Measurements from ENCODE around the gene FOXO6. TPM values are rescaled to one million over a fixed set of nuclear protein-coding genes. Genes with fewer than 3 reads are reported as not detected.

Gene FOXO6
- total and polyA plus RNA-seq, 12 donors, result 0.30 to 2.6 (median 1.3) TPM

DNA sequence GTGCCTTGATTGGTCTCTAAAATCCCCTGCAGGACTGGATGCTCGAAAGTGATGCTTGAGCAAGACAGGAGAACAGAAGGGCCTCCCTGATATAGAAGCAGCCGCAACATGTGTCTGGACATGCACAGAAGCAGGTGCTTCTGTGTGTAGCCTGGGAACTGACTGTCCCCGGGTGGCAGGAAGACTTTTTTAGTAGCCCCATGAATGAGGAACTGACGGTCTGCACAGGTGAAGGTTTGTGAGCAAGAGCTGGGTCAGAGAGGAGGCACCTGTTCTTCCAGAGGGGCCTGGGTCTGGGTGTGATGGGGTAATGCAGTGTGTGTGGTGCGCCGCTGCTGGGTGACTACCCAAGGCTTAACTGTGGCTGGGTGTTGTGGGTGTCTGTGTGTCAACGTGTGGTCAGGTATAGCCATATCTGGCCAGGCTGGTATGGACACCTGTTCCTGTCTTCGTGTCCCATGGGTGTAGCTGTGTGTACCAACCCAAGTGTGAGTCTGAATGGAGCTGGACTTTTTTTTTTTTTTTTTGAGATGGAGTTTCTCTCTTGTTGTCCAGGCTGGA, 39.1 kb upstream of the FOXO6 start:
- TF ChIP-seq, protein P1, sequence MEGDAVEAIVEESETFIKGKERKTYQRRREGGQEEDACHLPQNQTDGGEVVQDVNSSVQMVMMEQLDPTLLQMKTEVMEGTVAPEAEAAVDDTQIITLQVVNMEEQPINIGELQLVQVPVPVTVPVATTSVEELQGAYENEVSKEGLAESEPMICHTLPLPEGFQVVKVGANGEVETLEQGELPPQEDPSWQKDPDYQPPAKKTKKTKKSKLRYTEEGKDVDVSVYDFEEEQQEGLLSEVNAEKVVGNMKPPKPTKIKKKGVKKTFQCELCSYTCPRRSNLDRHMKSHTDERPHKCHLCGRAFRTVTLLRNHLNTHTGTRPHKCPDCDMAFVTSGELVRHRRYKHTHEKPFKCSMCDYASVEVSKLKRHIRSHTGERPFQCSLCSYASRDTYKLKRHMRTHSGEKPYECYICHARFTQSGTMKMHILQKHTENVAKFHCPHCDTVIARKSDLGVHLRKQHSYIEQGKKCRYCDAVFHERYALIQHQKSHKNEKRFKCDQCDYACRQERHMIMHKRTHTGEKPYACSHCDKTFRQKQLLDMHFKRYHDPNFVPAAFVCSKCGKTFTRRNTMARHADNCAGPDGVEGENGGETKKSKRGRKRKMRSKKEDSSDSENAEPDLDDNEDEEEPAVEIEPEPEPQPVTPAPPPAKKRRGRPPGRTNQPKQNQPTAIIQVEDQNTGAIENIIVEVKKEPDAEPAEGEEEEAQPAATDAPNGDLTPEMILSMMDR (IDR thresholded peaks at IDR 0.05), result no peak
- Histone ChIP-seq H3K4me3 (no peak overlapping the region), H3K27me3 (no peaks in the 10 kb centered on the region), H3K9me3 (no peaks in the 10 kb centered on the region), H3K27ac (no peak overlapping the region), H3K4me1 (peaks cover 2 to 20% (median 12%) of the 10 kb centered on the region in 9 donors), H3K36me3 (no peaks in the 10 kb centered on the region)
- DNase-seq (no peak), ATAC-seq (no peak)
- 92 to 98% methylated on average over 8 of the region's 8 CpGs for WGBS, 2 donors
- intact Hi-C loops (cut with DNase I), result loop anchor here in 8 of 10 donors (2.0 to 5.0 kb wide), 4 partner anchors 90 to 95 kb away; no protein-coding TSS in a partner anchor

DNA sequence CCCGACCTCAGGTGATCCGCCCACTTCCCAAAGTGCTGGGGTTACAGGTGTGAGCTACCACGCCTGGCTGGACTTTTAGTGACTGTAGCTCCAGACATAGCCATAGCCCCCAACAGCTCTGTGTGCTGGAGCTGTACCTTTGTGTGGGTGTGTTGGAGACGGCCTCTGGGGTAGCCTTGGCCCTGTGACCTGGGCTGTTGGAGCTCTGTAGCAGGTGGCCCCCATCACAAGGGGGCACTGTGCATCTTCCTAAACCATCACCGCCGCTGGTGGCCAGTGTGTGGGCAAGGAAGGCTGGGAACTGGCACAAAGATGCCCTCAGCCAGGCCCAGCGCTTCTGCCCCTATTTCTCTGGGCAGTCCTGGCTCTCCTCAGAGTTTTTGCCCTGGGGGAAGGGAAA, 38.4 kb upstream of the FOXO6 start:
- intact Hi-C loops (cut with DNase I), result loop anchor here in 9 of 10 donors (1.0 to 5.0 kb wide), 5 partner anchors 89 to 94 kb away; no protein-coding TSS in a partner anchor
- Histone ChIP-seq H3K36me3 (no peaks in the 10 kb centered on the region), H3K9me3 (no peaks in the 10 kb centered on the region), H3K4me3 (no peak overlapping the region), H3K27me3 (no peaks in the 10 kb centered on the region), H3K4me1 (peaks cover 2 to 20% (median 12%) of the 10 kb centered on the region in 9 donors), H3K27ac (no peak overlapping the region)
- 72 to 73% methylated on average over 7 of the region's 7 CpGs for WGBS, 2 donors
- TF ChIP-seq, protein P1 (IDR thresholded peaks at IDR 0.05), result peak; percentile 25 to 69 (median 49)
- peak in 7 of 8 donors; percentile 65 to 77 (median 71) for ATAC-seq
- peak; percentile 27 to 38 for DNase-seq

DNA sequence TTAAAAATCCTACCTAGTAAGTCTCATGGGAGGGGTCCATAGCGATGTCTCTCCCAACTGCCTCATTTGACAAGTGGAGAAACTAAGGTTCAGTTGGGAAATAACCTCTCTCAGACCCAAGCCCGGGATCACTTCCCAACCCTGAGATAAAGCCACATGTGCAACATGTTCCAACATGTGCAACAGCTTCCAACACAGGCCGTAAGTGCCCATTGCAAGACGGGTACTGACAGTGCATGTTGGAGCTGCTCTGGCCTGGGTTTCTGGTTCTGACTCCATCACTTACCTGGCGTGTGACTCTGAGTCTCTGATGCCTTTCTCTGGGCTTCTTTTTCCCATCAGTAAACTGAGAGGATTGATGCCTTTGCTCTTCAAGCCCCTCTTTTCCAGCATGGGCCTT, 38.0 kb upstream of the FOXO6 start:
- ATAC-seq, result no peak
- TF ChIP-seq, protein P1 (IDR thresholded peaks at IDR 0.05), result no peak
- intact Hi-C loops (cut with DNase I), result loop anchor here in 9 of 10 donors (1.0 to 5.0 kb wide), 5 partner anchors 89 to 94 kb away; no protein-coding TSS in a partner anchor
- Histone ChIP-seq H3K36me3 (no peaks in the 10 kb centered on the region), H3K27me3 (no peaks in the 10 kb centered on the region), H3K9me3 (no peaks in the 10 kb centered on the region), H3K4me1 (peaks cover 2 to 20% (median 12%) of the 10 kb centered on the region in 9 donors), H3K4me3 (no peak overlapping the region), H3K27ac (no peak overlapping the region)
- DNase-seq, result no peak
- 85 to 86% methylated on average over 5 of the region's 5 CpGs for WGBS, 2 donors

DNA sequence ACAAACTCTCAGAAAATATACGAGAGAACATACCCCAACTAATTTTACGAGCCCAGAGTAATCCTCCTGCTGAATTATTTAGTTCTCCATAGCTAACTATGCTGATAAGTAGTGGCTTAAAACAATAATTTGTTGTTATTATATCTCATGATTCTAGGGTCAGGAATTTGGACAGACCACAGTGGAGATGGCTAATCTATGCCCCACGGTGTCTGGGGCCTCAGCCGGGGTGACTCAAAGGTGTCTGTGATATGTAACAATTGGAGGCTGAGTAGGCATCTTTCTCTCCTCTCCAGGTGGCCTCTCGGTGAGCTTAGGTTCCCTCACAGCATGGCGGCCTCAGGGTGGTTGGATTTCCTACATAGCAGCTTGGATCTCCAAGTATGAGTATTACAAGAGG, 35.4 kb upstream of the FOXO6 start:
- Histone ChIP-seq H3K36me3 (no peaks in the 10 kb centered on the region), H3K27me3 (no peaks in the 10 kb centered on the region), H3K4me3 (no peak overlapping the region), H3K27ac (no peak overlapping the region), H3K9me3 (no peaks in the 10 kb centered on the region), H3K4me1 (peaks cover 0 to under 1% (median 0%) of the 10 kb centered on the region in 9 donors)
- intact Hi-C loops (cut with DNase I), result loop anchor here in 2 of 10 donors (2.0 to 5.0 kb wide), 2 partner anchors 76 to 91 kb away; no protein-coding TSS in a partner anchor
- 80 to 83% methylated on average over 6 of the region's 6 CpGs for WGBS, 2 donors
- TF ChIP-seq, protein P1 (IDR thresholded peaks at IDR 0.05), result no peak
- ATAC-seq, result no peak
- no peak for DNase-seq
